Measurements from ENCODE around the gene PSD.

The PSD gene

GRCh38 chr10:102429468-102429867 is 10.9 kb upstream of the PSD start:
- ChIA-PET CTCF (no interaction called here), POLR2A (interaction anchor here (4.2 kb wide), 1 partner anchor 21 kb away, joined by 62 read pairs; the partner anchor contains the start of gene C10orf95)
- TF ChIP-seq CTBP1 (IDR thresholded peaks at IDR 0.05; ENCODE audit: borderline replicate concordance) (no peak), HDGF (IDR thresholded peaks at IDR 0.05; ENCODE audit: borderline replicate concordance) (no peak), ZNF384 (IDR thresholded peaks at IDR 0.05) (no peak), ELF4 (IDR thresholded peaks at IDR 0.05) (no peak), FOXA1 (IDR thresholded peaks at IDR 0.05) (no peak), LEF1 (IDR thresholded peaks at IDR 0.05; ENCODE audit: borderline replicate concordance) (no peak), L3MBTL2 (conservative IDR thresholded peaks at IDR 0.05) (no peak), BHLHE40 (IDR thresholded peaks at IDR 0.05; ENCODE audit: borderline replicate concordance) (no peak), TARDBP (IDR thresholded peaks at IDR 0.05) (no peak), NFRKB (IDR thresholded peaks at IDR 0.05) (no peak), FOXM1 (IDR thresholded peaks at IDR 0.05; ENCODE audit: borderline replicate concordance) (no peak), FOXK2 (IDR thresholded peaks at IDR 0.05) (no peak), SUZ12 (IDR thresholded peaks at IDR 0.05) (no peak), SP1 (IDR thresholded peaks at IDR 0.05) (no peak), ARNT (IDR thresholded peaks at IDR 0.05) (no peak)
- TF ChIP-seq, protein P1, sequence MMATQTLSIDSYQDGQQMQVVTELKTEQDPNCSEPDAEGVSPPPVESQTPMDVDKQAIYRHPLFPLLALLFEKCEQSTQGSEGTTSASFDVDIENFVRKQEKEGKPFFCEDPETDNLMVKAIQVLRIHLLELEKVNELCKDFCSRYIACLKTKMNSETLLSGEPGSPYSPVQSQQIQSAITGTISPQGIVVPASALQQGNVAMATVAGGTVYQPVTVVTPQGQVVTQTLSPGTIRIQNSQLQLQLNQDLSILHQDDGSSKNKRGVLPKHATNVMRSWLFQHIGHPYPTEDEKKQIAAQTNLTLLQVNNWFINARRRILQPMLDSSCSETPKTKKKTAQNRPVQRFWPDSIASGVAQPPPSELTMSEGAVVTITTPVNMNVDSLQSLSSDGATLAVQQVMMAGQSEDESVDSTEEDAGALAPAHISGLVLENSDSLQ (IDR thresholded peaks at IDR 0.05): no peak
- no peak for DNase-seq (ENCODE audit: extremely low spot score)

- CTCF ChIA-PET: no interaction called here
- POLR2A ChIA-PET: interaction anchor here (1.1 kb wide), 1 partner anchor 14 kb away, joined by 3 read pairs; no protein-coding TSS in a partner anchor
- no peak for TF ChIP-seq LEF1 (IDR thresholded peaks at IDR 0.05; ENCODE audit: borderline replicate concordance)
- no peak for TF ChIP-seq ELF4 (IDR thresholded peaks at IDR 0.05)
- TF ChIP-seq ZNF384 (IDR thresholded peaks at IDR 0.05): no peak
- TF ChIP-seq NFRKB (IDR thresholded peaks at IDR 0.05): no peak
- no peak for DNase-seq (ENCODE audit: extremely low spot score)
These were observed 8.3 kb upstream of the PSD start for GRCh38 chr10:102426803-102427287.

DNA sequence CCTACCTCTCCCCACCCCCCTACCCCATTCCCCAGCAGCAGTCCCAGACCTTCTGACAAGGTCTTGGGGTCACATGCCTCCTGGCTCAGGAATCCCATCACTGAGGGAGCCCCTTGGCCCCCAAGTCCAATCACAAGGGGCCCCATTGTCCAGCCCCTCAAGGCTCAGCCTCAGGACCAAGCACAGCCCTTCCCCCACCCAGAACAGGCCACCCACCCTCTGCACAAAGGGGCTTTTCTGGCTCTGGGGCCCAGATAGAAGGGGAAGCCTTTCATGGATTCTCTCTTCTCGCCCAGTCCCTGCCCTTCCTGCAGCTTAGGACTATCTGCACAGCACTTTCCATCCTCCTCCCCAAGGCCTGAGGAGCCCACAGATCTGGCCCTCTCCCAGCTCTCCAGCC is 6.9 kb upstream of the PSD start:
- TF ChIP-seq NFRKB (IDR thresholded peaks at IDR 0.05) (no peak), FOXK2 (IDR thresholded peaks at IDR 0.05) (no peak), ELF4 (IDR thresholded peaks at IDR 0.05) (no peak), ARNT (IDR thresholded peaks at IDR 0.05) (no peak), SP1 (IDR thresholded peaks at IDR 0.05) (no peak), ZNF384 (IDR thresholded peaks at IDR 0.05) (no peak)
- ChIA-PET CTCF (no interaction called here), POLR2A (no interaction called here)
- no peak for DNase-seq (ENCODE audit: extremely low spot score)

- TF ChIP-seq FOXA1 (IDR thresholded peaks at IDR 0.05) (no peak), L3MBTL2 (conservative IDR thresholded peaks at IDR 0.05) (no peak), CTBP1 (IDR thresholded peaks at IDR 0.05; ENCODE audit: borderline replicate concordance) (no peak), SP1 (IDR thresholded peaks at IDR 0.05) (no peak), HDGF (IDR thresholded peaks at IDR 0.05; ENCODE audit: borderline replicate concordance) (no peak), ZNF384 (IDR thresholded peaks at IDR 0.05) (no peak), ELF4 (IDR thresholded peaks at IDR 0.05) (no peak), FOXK2 (IDR thresholded peaks at IDR 0.05) (no peak), TARDBP (IDR thresholded peaks at IDR 0.05) (no peak), LEF1 (IDR thresholded peaks at IDR 0.05; ENCODE audit: borderline replicate concordance) (no peak), SUZ12 (IDR thresholded peaks at IDR 0.05) (no peak), BHLHE40 (IDR thresholded peaks at IDR 0.05; ENCODE audit: borderline replicate concordance) (no peak)
- TF ChIP-seq, protein P1 (IDR thresholded peaks at IDR 0.05): no peak
- DNase-seq (ENCODE audit: extremely low spot score): no peak
- ChIA-PET POLR2A (interaction anchor here (1.3 to 5.8 kb wide), 5 partner anchors 15 to 54 kb away, joined by 3 to 64 read pairs (median 5); partner anchors contain the start of gene C10orf95), CTCF (interaction anchor here (0.9 kb wide), 2 partner anchors 25 to 195 kb away, joined by 3 to 4 read pairs; no protein-coding TSS in a partner anchor)
These were observed 6.3 kb upstream of the PSD start for GRCh38 chr10:102424916-102425315.

DNA sequence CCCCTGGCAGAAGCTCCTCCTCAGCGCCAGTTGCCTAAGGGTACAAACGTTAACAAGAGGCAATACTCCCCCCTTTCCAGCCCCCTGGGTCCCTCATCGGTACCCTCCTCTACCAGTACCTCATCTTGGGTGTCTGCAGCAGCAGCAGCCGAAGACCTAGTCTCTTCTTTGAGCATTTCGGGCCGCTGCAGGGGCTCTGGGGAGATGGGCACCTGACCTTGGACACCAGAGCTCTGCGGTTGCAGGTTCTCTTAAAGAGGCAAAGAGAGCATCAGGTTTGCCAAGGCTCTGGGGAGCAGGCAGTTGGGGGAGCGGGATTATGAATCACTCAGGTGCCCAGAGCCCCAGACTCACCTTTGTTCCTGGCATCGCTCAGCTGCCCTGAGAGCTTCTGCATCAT is 5.6 kb upstream of the PSD start:
- ChIA-PET POLR2A (interaction anchor here (1.3 to 5.8 kb wide), 6 partner anchors 7 to 55 kb away, joined by 3 to 75 read pairs (median 6); partner anchors contain the start of genes C10orf95 and CUEDC2), CTCF (interaction anchor here (0.9 to 1.4 kb wide), 4 partner anchors 11 to 194 kb away, joined by 3 to 5 read pairs (median 4); no protein-coding TSS in a partner anchor)
- no peak for DNase-seq (ENCODE audit: extremely low spot score)
- TF ChIP-seq SP1 (IDR thresholded peaks at IDR 0.05) (no peak), HDGF (IDR thresholded peaks at IDR 0.05; ENCODE audit: borderline replicate concordance) (no peak), BHLHE40 (IDR thresholded peaks at IDR 0.05; ENCODE audit: borderline replicate concordance) (no peak), ZNF384 (IDR thresholded peaks at IDR 0.05) (no peak), NFRKB (IDR thresholded peaks at IDR 0.05) (no peak), ARNT (IDR thresholded peaks at IDR 0.05) (no peak), L3MBTL2 (conservative IDR thresholded peaks at IDR 0.05) (no peak), FOXA1 (IDR thresholded peaks at IDR 0.05) (no peak), FOXM1 (IDR thresholded peaks at IDR 0.05; ENCODE audit: borderline replicate concordance) (no peak), TARDBP (IDR thresholded peaks at IDR 0.05) (no peak), CTBP1 (IDR thresholded peaks at IDR 0.05; ENCODE audit: borderline replicate concordance) (no peak), ELF4 (IDR thresholded peaks at IDR 0.05) (no peak), LEF1 (IDR thresholded peaks at IDR 0.05; ENCODE audit: borderline replicate concordance) (no peak), FOXK2 (IDR thresholded peaks at IDR 0.05) (no peak), SUZ12 (IDR thresholded peaks at IDR 0.05) (no peak)
- TF ChIP-seq, protein P1 (IDR thresholded peaks at IDR 0.05): no peak

GRCh38 chr10:102423372-102423968 is 4.9 kb upstream of the PSD start:
- TF ChIP-seq HDGF (IDR thresholded peaks at IDR 0.05; ENCODE audit: borderline replicate concordance) (no peak), FOXK2 (IDR thresholded peaks at IDR 0.05) (no peak), L3MBTL2 (conservative IDR thresholded peaks at IDR 0.05) (no peak)
- CTCF ChIA-PET: interaction anchor here (0.6 to 4.0 kb wide), 6 partner anchors 9 to 56 kb away, joined by 3 to 14 read pairs (median 4); partner anchors contain the start of gene CUEDC2
- no peak for DNase-seq (ENCODE audit: extremely low spot score)
- POLR2A ChIA-PET: interaction anchor here (1.4 to 5.8 kb wide), 5 partner anchors 8 to 56 kb away, joined by 4 to 75 read pairs (median 6); partner anchors contain the start of genes C10orf95 and CUEDC2
